K562 (cell line): ENCODE data around the gene SMG6. TPM values are rescaled to one million over a fixed set of nuclear protein-coding genes. Genes with fewer than 3 reads are reported as not detected.

Experiments
- ATAC-seq: fragments of 200-7000 bp; cut with Tn5 transposase; 3 replicates; pipeline ENCODE4 v1.9.1; 2020; ENCODE audit warnings: moderate library complexity
- BruUV-seq: library from RNA; stranded (reverse); fragments of 400-500 nt; replicated peaks from 2 replicates; lab custom pipeline; 2021; lab: Mats Ljungman, UMichigan
- CTCF ChIA-PET: fragments of 300-600 bp; formaldehyde crosslinking; extraction: SDS; loops from one replicate; lab custom pipeline; 2021; ENCODE audit warnings: low intra/inter-chr PET ratio; lab: Yijun Ruan, JAX
- POLR2A ChIA-PET: fragments of 300-600, 350-650 bp; sonication (Branson Sonifier 250); formaldehyde crosslinking; extraction: SDS; loops from one replicate; lab custom pipeline; 2021; ENCODE audit warnings: antibody characterized with exemption, inconsistent platforms; lab: Yijun Ruan, JAX
- DNase-seq, 4 experiments: peaks; one replicate each; pipeline versions ENCODE4 v3.0.0 to v3.0.0-alpha.2; 2011 to 2018; ENCODE audit warnings: low spot score in 3 of 4, mixed read lengths in 3 of 4; ENCODE audit errors: extremely low read depth in 1 of 4
- FAIRE-seq: peaks from 2 replicates; lab custom pipeline; 2011; peaks lifted over from hg19 to GRCh38; lab: Jason Lieb, UNC
- H2AFZ ChIP-seq: 2 replicates; pipeline ENCODE4 v1.6.0; 2011; ENCODE audit warnings: low read depth, low read length, control low read depth, inconsistent platforms
- H3K27ac ChIP-seq: fragments of 200-600 bp; 3 replicates; pipeline ENCODE4 v1.8.0; 2011; ENCODE audit warnings: low read depth, mild to moderate bottlenecking, control low read depth, inconsistent platforms, low read length, moderate library complexity, mixed read lengths; ENCODE audit errors: extremely low read depth
- H3K27me3 ChIP-seq, 2 experiments: fragments of 300-600 bp in 1 of 2; 2 replicates in 1 of 2; 3 replicates in 1 of 2; pipeline versions ENCODE4 v1.6.0 to v1.8.0; 2011; ENCODE audit warnings: inconsistent platforms in 2 of 2, low read length in 2 of 2, mild to moderate bottlenecking in 1 of 2, mixed read lengths in 1 of 2, moderate library complexity in 1 of 2; ENCODE audit not compliant: control insufficient read depth in 2 of 2, insufficient read depth in 2 of 2
- H3K36me3 ChIP-seq: fragments of 300-600 bp; 3 replicates; pipeline ENCODE4 v1.8.0; 2011; ENCODE audit warnings: mild to moderate bottlenecking, low read length, inconsistent platforms; ENCODE audit not compliant: control insufficient read depth, insufficient read depth
- H3K4me1 ChIP-seq, 2 experiments: fragments of 200-600 bp in 1 of 2; replicated peaks in 1 of 2; 2 replicates in 1 of 2; 3 replicates in 1 of 2; pipeline versions ENCODE4 v1.5.1 to v1.8.0; 2011; ENCODE audit warnings: inconsistent platforms in 2 of 2, low read length in 2 of 2, mild to moderate bottlenecking in 1 of 2, mixed read lengths in 1 of 2, moderate library complexity in 1 of 2; ENCODE audit not compliant: control insufficient read depth in 2 of 2, insufficient read depth in 2 of 2
- H3K4me2 ChIP-seq: 2 replicates; pipeline ENCODE4 v1.6.1; 2011; ENCODE audit warnings: low read length, control low read depth, inconsistent platforms, mixed read lengths; ENCODE audit not compliant: insufficient read depth
- H3K4me3 ChIP-seq: fragments of 200-600 bp; sonication (generic), shearing (Covaris generic); 2 replicates; pipeline ENCODE4 v1.5.1; 2016; ENCODE audit warnings: control low read depth, inconsistent platforms
- H3K79me2 ChIP-seq: fragments of 200-600 bp; 3 replicates; pipeline ENCODE4 v1.8.0; 2011; ENCODE audit warnings: low read length, inconsistent platforms; ENCODE audit not compliant: control insufficient read depth, insufficient read depth
- H3K9ac ChIP-seq, 2 experiments: 2 replicates each; pipeline versions ENCODE4 v1.6.0 to v1.6.1; 2011; ENCODE audit warnings: low read depth in 2 of 2, low read length in 2 of 2, control low read depth in 1 of 2, inconsistent platforms in 1 of 2, mild to moderate bottlenecking in 1 of 2, mixed read lengths in 1 of 2; ENCODE audit not compliant: insufficient read depth in 1 of 2
- H3K9me1 ChIP-seq: one replicate; pipeline ENCODE4 v1.6.0; 2011; ENCODE audit warnings: inconsistent platforms, mild to moderate bottlenecking, low read length, moderate library complexity; ENCODE audit not compliant: control insufficient read depth, insufficient read depth
- H3K9me3 ChIP-seq: replicated peaks from 2 replicates; pipeline ENCODE4 v1.5.1; 2011; ENCODE audit warnings: low read depth, low read length, inconsistent platforms; ENCODE audit not compliant: control insufficient read depth, insufficient read depth
- H4K20me1 ChIP-seq: replicated peaks from 2 replicates; pipeline ENCODE4 v1.6.1; 2011; ENCODE audit warnings: low read length, inconsistent platforms, mixed read lengths; ENCODE audit not compliant: control insufficient read depth, insufficient read depth
- ATF4 ChIP-seq: fragments of 450-650 bp; formaldehyde crosslinking; IDR thresholded peaks from 2 replicates; pipeline ENCODE4 v1.4.0; 2022; ENCODE audit warnings: mild to moderate bottlenecking, moderate library complexity
- ID3 ChIP-seq, 2 experiments: fragments of 250-450 bp in 1 of 2; fragments of 450-650 bp in 1 of 2; sonication (Bioruptor Pico) in 1 of 2; IDR thresholded peaks; 2 replicates each; pipeline versions ENCODE4 v1.6.1 to v1.8.0; 2016 to 2021; ENCODE audit warnings: mild to moderate bottlenecking in 2 of 2, moderate library complexity in 2 of 2, missing compliant biosample characterization in 1 of 2, missing genetic modification characterization in 1 of 2
- RBM17 ChIP-seq: fragments of 200-400 bp; formaldehyde crosslinking; IDR thresholded peaks from 2 replicates; pipeline ENCODE4 v1.6.1; 2017; ENCODE audit warnings: low read depth, mild to moderate bottlenecking, low read length, borderline replicate concordance
- SAFB2 ChIP-seq: fragments of 200-400 bp; formaldehyde crosslinking; IDR thresholded peaks from 2 replicates; pipeline ENCODE4 v1.6.1; 2018; ENCODE audit warnings: borderline replicate concordance, low read length, low read depth, moderate library complexity; ENCODE audit not compliant: severe bottlenecking
- TARDBP ChIP-seq: fragments of 450-650 bp; IDR thresholded peaks from 2 replicates; pipeline ENCODE4 v1.6.1; 2016
- TCFL5 ChIP-seq: fragments of 250-450 bp; sonication (Bioruptor Pico); conservative IDR thresholded peaks from 2 replicates; pipeline ENCODE4 v1.6.1; 2021; ENCODE audit warnings: mild to moderate bottlenecking, moderate library complexity, matching md5 sums
- ZNF184 ChIP-seq: sonication (generic); formaldehyde crosslinking; IDR thresholded peaks from 2 replicates; pipeline ENCODE4 v1.5.0; 2020; ENCODE audit warnings: missing genetic modification reagents
- ZNF316 ChIP-seq: fragments of 450-650 bp; IDR thresholded peaks from 2 replicates; pipeline ENCODE4 v1.6.1; 2016
- ZNF407 ChIP-seq: fragments of 450-650 bp; IDR thresholded peaks from 2 replicates; pipeline ENCODE4 v1.6.1; 2016; ENCODE audit warnings: low read depth
- ZNF584 ChIP-seq: fragments of 200-800 bp; sonication (Bioruptor generic); IDR thresholded peaks from 2 replicates; pipeline ENCODE4 v1.6.1; 2016; ENCODE audit warnings: low read depth, mild to moderate bottlenecking, missing genetic modification characterization, missing compliant biosample characterization
- ZNF76 ChIP-seq: fragments of 250-450 bp; sonication (Bioruptor Pico); IDR thresholded peaks from 2 replicates; pipeline ENCODE4 v1.4.0; 2020; ENCODE audit warnings: mild to moderate bottlenecking, moderate library complexity, borderline replicate concordance
- WGBS: fragments of 100-300 bp; shearing (Covaris generic); methylation state at CpG from one replicate; pipeline ENCODE4 v1.1.6; 2016; ENCODE audit warnings: low coverage, mixed read lengths; ENCODE audit not compliant: insufficient coverage; ENCODE audit errors: missing lambda C conversion rate; 5-methylcytosine and 5-hydroxymethylcytosine counted together
- in situ Hi-C: fragments of 300-500 bp; cut with MboI; formaldehyde crosslinking; loops from 4 replicates; pipeline ENCODE4 v1.15.0; 2018; ENCODE audit warnings: inconsistent platforms, mixed read lengths
- intact Hi-C: fragments of 100-400 bp; cut with micrococcal nuclease; formaldehyde crosslinking; loops from 2 replicates; pipeline ENCODE4 v1.14.2; 2022
- polyA plus RNA-seq, 8 experiments: library from polyadenylated mRNA; depleted of rRNA in 4 of 8; stranded (reverse) in 5 of 8; unstranded in 3 of 8; fragments of >200 nt; fragmentation: Nextera tagmentation in 2 of 8; fragmentation: Illumina TruSeq in 1 of 8; extraction: Ambion mirVana in 2 of 8; extraction: Trizol in 1 of 8; gene quantifications; 2 replicates each; pipeline versions ENCODE4 v1.2.1 to v1.2.3, GENCODE V29; 2011 to 2014; ENCODE audit warnings: inconsistent platforms in 1 of 8, missing spikeins in 1 of 8
- total RNA-seq, 7 experiments: library from RNA; depleted of rRNA in 6 of 7; stranded (reverse); fragments of >200 nt in 6 of 7; fragmentation: Illumina TruSeq in 2 of 7; extraction: Trizol in 2 of 7; gene quantifications; 2 replicates each; pipeline versions ENCODE4 v1.2.1 to v1.2.3, GENCODE V29; 2011 to 2021; ENCODE audit warnings: low replicate concordance in 1 of 7

Gene SMG6
- total and polyA plus RNA-seq, 9 of the 15 experiments (the other 6 are each of a cell fraction or from before 2014, with no cell fraction given): 0.44 to 13.9 (median 6.0) TPM

GRCh38 chr17:2184993-2185931 is 118.3 kb downstream of the SMG6 start:
- 65% methylated on average over 7 of the region's 19 CpGs for WGBS
- BruUV-seq: no TSS peak
- no peak overlapping the region for H2AFZ ChIP-seq
- H3K4me3 ChIP-seq: no peak overlapping the region
- H3K4me1 ChIP-seq: peaks cover 0 to 6% of the 10 kb centered on the region in 2 experiments; a peak in 2 of 5 replicates
- no peak overlapping the region; a peak in 1 of 4 replicates for H3K9ac ChIP-seq
- intact Hi-C loops (no loop called here), in situ Hi-C loops (no loop called here)
- no peak overlapping the region for H3K4me2 ChIP-seq
- H3K27ac ChIP-seq: no peak overlapping the region
- FAIRE-seq (no peak), DNase-seq (no peak), ATAC-seq (no peak)
- H4K20me1 ChIP-seq: no peaks in the 10 kb centered on the region
- CTCF ChIA-PET: no interaction called here
- H3K9me1 ChIP-seq: peaks cover 3% of the 10 kb centered on the region
- no peaks in the 10 kb centered on the region for H3K27me3 ChIP-seq
- no peaks in the 10 kb centered on the region for H3K79me2 ChIP-seq
- POLR2A ChIA-PET: interaction anchor here (0.6 kb wide), 1 partner anchor 12 kb away, joined by 4 read pairs; no protein-coding TSS in a partner anchor
- H3K36me3 ChIP-seq: peaks cover 7% of the 10 kb centered on the region; the same call in 2 of the 3 replicates
- no peaks in the 10 kb centered on the region for H3K9me3 ChIP-seq
- TF ChIP-seq ZNF316 (no peak), TCFL5 (no peak), ZNF76 (CRISPR knock-in tag) (no peak), ID3 (CRISPR knock-in tag; IDR thresholded peaks at IDR 0.05) (no peak), ID3 (tag; IDR thresholded peaks at IDR 0.05) (no peak), ZNF407 (no peak), SAFB2 (no peak), ZNF584 (CRISPR knock-in tag) (no peak), RBM17 (no peak), ZNF184 (CRISPR knock-in tag) (no peak), ATF4 (no peak), TARDBP (no peak)
